GM18502 (cell line): ENCODE data around the gene CDO1.
A peak's percentile ranks its signal among the peaks of the same experiment; 100 is the strongest.

ENCODE experiments used
- ATAC-seq: cut with Tn5 transposase; IDR thresholded peaks from one replicate; pipeline ENCODE4 v1.9.1; 2021; ENCODE audit warnings: mild to moderate bottlenecking; ENCODE audit not compliant: unreplicated experiment, poor library complexity

Gene CDO1

GRCh38 chr5:115816226-115817081, at the start of gene CDO1:
TSS of gene CDO1 (minus strand) at chr5:115816659. CDS start at chr5:115816397, 262 bp downstream.
- ATAC-seq: peak; percentile 60

GRCh38 chr5:115859378-115859777, 42.9 kb upstream of the CDO1 start:
- no peak for ATAC-seq

GRCh38 chr5:115858396-115858795, 41.9 kb upstream of the CDO1 start:
- no peak for ATAC-seq

- ATAC-seq: no peak
Measured at GRCh38 chr5:115857626-115858349, 41.3 kb upstream of the CDO1 start.

GRCh38 chr5:115857057-115857479, 40.6 kb upstream of the CDO1 start:
- no peak for ATAC-seq

- ATAC-seq: no peak
Measured at GRCh38 chr5:115855959-115856358, 39.5 kb upstream of the CDO1 start.

GRCh38 chr5:115854139-115854538, 37.7 kb upstream of the CDO1 start:
- ATAC-seq: no peak

- no peak for ATAC-seq
Measured at GRCh38 chr5:115850744-115851416, 34.4 kb upstream of the CDO1 start.

- ATAC-seq: no peak
Measured at GRCh38 chr5:115849258-115849798, 32.9 kb upstream of the CDO1 start.

GRCh38 chr5:115847290-115847689, 30.8 kb upstream of the CDO1 start:
- no peak for ATAC-seq

- no peak for ATAC-seq
Measured at GRCh38 chr5:115844321-115844817, 27.9 kb upstream of the CDO1 start.

- no peak for ATAC-seq
Measured at GRCh38 chr5:115843444-115844130, 27.1 kb upstream of the CDO1 start.

GRCh38 chr5:115842952-115843351, 26.5 kb upstream of the CDO1 start:
- ATAC-seq: no peak

GRCh38 chr5:115842089-115842935, 25.9 kb upstream of the CDO1 start:
- ATAC-seq: peak; percentile 30

- ATAC-seq: peak; percentile 87
Measured at GRCh38 chr5:115841382-115842088, 25.1 kb upstream of the CDO1 start, which contains the start of the genes AP3S1 and ATG12. TSS of gene AP3S1 (plus strand) at chr5:115841935. CDS start at chr5:115842038, 103 bp downstream. TSS of gene ATG12 (minus strand) at chr5:115841565. CDS start at chr5:115841552, 13 bp downstream.

GRCh38 chr5:115840873-115841272, 24.4 kb upstream of the CDO1 start:
- ATAC-seq: no peak

GRCh38 chr5:115838885-115839518, 22.5 kb upstream of the CDO1 start:
- ATAC-seq: peak; percentile 21

GRCh38 chr5:115835481-115835880, 19.0 kb upstream of the CDO1 start:
- no peak for ATAC-seq
